HG03378 (cell line): ENCODE results near the gene PLTP.

ENCODE experiments used
- ATAC-seq: cut with Tn5 transposase; IDR thresholded peaks from one replicate; pipeline ENCODE4 v1.9.1; 2021; ENCODE audit warnings: mild to moderate bottlenecking, moderate library complexity; ENCODE audit not compliant: unreplicated experiment

PLTP gene

DNA sequence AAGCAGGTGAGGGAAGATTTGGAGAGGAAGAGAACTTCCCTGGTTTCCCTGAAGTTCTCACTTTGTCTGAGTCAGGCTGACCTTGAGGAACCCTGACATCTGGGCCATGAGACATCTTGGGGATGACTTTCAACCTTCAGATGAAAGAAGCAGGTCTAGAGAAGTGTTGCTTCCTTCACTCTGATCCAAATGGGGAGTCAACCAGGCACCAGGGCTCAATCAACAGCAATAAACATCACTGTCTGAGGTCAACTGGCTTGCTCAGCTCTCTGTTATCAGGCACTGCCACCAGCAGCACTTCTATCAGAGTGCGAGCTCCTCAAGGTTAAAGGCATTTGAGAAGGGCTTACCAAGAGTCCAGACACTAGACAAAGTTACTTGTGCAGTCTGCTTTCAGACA lies 61.0 kb downstream of the PLTP start:
- no peak for ATAC-seq

DNA sequence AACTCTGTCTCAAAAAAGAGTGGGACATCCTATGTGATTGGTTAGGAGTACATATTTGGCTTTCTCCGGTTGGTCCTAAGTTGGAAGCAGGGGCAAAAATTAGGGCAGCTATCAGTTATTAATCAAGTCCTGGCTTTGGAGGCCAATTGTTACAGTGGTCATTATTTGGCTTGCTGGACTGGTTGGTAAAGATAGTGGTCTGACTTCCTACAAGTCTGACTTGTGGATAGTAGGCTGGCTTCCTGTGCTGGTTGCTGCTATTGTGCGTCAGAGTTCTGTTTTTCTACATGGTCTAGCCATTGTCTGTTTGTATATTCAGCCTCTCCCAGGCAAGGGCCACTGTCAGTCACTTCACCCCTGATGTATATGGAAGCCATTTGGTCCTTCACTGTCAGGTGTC lies 61.7 kb downstream of the PLTP start:
- ATAC-seq, result no peak

DNA sequence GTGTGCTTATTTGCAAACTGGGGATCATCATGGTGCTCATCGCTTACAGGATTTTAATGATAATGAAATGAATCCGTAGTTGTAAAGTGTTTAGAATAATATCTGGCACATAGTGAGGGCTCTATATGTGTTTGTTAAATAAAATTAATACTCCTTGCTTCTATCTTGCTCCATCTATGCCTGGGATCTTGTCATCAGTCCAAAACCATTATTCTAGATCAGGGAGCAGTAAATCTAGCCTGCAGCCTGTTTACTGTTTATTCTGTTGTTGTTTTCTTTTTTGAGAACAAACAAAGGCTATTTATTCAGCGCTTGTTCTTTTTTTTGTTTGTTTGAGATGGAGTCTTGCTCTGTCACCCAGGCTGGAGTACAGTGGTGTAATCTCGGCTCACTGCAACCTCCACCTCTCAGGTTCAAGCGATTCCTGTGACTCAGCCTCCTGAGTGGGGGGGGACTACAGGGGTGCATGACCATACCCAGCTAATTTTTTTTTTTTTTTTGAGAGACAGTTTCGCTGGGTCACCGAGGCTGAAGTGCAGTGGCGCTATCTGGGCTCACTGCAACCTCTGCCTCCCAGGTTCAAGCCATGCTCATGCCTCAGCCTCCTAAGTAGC lies 62.9 kb downstream of the PLTP start:
- no peak for ATAC-seq
